Astrocyte of the cerebellum (primary cell): Measurements from ENCODE around the gene DYNLT2B.
A peak's percentile ranks its signal among the peaks of the same experiment; 100 is the strongest.
"Not testable (repeated sequence)": the region's sequence is repeated elsewhere in the genome, so short reads cannot be mapped to it uniquely, and the experiment has no call there.

Source experiments
- DNase-seq: peaks from one replicate; pipeline ENCODE4 v3.0.0-alpha.2; 2011; ENCODE audit warnings: low read depth
- H3K4me3 ChIP-seq: 2 replicates; pipeline ENCODE4 v1.5.1; 2011; ENCODE audit warnings: mild to moderate bottlenecking, low read depth, low read length, moderate library complexity
- CTCF ChIP-seq: IDR thresholded peaks from 2 replicates; pipeline ENCODE4 v1.5.1; 2012; ENCODE audit warnings: low read length, low read depth, moderate library complexity, mild to moderate bottlenecking; ENCODE audit errors: missing control alignments
- in situ Hi-C: cut with HindIII; loops from 2 replicates; pipeline ENCODE4 v1.10.0; 2017; ENCODE audit warnings: low sequenced_read_pairs

The DYNLT2B gene

DNA sequence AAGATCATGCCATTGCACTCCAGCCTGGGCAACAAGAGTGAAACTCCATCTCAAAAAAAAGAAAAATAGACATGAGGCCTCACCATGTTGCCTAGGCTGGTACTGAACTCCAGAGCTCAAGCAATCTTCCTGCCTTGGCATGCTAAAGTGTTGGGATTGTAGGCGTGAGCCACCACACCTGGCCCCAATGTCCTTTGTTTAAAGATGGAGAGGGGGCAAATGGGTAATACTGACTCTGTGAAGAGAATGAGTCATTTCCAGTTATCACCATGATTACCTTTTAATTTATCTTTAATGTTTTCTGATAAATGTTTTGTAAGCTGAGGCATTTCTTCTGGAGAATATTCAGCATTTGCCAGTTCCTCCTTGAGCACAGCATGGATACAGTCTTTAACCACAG lies 2.2 kb downstream of the DYNLT2B start:
- no peak for DNase-seq
- in situ Hi-C loops, result no loop called here
- TF ChIP-seq CTCF, result no peak
- no peak overlapping the region for H3K4me3 ChIP-seq

DNA sequence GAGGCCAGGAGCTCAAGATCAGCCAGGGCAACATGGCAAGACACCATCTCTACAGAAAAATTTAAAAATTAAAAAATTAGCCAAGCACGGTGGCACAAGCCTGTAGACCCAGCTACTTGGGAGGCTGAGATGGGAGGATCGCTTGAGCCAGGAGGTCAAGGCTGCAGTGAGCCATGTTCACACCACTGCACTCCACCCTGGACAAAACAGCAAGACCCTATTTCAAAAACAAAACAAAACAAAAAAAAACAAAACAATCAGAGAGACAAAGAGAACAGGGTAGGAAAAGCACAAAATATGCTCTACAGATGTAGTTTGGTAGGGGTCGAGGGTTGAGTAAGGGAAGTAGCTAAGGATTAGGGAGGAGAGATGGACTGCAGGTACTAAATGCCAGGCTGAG lies 3.4 kb downstream of the DYNLT2B start:
- no peak for TF ChIP-seq CTCF
- in situ Hi-C loops, result no loop called here
- no peak for DNase-seq
- H3K4me3 ChIP-seq, result no peak overlapping the region

DNA sequence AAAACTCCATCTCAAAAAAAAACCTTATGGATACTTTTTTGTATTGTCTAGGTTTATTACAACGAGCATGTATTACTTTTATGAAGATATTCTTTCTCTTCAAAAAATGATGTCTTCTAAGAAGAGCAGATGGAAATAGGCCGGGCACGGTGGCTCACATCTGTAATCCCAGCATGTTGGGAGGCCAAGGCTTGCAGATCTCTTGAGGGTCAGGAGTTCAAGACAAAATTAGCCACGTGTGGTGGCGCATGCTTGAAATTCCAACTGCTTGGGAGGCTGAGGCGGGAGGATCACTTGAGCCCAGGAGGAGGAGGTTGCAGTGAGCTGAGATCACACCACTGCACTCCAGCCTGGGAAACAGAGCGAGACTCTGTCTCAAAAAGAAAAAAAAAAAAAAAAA lies 4.0 kb downstream of the DYNLT2B start:
- H3K4me3 ChIP-seq, in situ Hi-C loops, DNase-seq: not testable (repeated sequence)

GRCh38 chr3:196302960-196303359 lies 15.1 kb downstream of the DYNLT2B start:
- in situ Hi-C loops, DNase-seq, H3K4me3 ChIP-seq: not testable (repeated sequence)

DNA sequence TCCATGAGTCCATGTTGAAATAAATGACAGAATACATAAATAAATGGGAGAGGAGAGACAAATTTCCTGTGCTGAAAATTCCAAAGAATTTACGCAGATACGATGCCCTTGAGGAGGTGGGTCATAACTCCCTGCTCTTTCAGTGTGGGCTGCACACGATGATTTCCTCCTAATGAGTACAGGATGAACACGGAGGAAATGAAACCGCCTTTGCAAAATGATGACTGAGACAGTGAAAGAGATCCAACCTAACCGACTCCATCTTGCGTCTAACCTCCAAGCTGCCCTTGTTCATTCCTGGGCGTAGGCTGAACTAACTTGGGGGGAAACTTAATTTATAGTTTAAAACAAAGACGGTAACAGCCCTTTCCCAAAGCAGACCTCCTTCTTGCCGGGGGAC lies 15.5 kb downstream of the DYNLT2B start:
- H3K4me3 ChIP-seq, in situ Hi-C loops, DNase-seq: not testable (repeated sequence)

DNA sequence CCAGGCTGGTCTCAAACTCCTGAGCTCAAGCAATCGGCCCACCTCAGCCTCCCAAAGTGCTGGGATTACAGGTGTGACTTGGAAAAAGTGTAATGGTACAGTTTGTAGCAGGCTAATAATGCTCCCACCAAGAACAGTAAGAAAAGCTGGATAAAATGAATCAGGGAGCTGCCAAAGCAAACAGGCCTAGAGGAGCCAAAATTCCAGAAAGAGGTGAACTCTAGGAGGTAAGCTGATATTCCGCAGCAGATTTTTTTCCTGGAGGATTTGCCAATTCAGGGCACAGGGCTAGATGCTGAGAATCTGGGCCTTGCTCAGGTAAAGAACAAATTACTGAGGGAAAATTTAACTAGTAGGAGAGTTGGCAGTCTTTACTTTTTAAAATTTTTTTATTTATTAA lies 19.5 kb downstream of the DYNLT2B start:
- in situ Hi-C loops, result no loop called here
- TF ChIP-seq CTCF, result no peak
- no peak for DNase-seq
- H3K4me3 ChIP-seq, result no peak overlapping the region

DNA sequence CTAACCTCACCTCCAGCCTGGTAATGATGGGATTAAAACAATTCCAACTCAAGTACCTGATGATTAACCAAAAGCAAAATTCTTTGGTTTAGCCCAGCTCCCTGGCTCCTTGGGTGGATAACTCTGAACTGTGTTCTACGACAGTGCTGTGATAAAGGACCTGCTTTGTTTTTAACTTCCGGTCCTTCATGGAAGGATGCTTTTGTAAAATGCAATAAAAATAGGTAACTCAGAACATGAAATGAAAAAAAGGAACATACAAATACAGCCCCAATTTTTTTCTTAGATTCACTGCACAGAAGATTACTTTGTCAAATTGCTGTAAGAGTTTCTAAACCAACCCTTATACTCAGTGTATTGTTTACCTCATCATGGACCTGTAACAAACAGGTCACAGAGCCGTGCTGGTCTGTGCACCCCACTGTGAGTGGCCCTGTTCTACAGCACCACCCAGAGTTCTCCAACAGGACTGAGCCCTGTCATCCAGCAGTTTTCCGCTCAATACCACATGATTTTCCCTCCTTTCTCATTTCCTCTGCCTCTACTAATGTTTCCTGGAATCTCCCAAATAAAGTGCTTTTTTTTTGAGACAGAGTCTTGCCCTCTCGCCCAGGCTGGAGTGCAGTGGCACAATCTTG lies 25.6 kb downstream of the DYNLT2B start:
- in situ Hi-C loops, result no loop called here
- no peak for TF ChIP-seq CTCF
- no peak overlapping the region for H3K4me3 ChIP-seq
- DNase-seq, result no peak

DNA sequence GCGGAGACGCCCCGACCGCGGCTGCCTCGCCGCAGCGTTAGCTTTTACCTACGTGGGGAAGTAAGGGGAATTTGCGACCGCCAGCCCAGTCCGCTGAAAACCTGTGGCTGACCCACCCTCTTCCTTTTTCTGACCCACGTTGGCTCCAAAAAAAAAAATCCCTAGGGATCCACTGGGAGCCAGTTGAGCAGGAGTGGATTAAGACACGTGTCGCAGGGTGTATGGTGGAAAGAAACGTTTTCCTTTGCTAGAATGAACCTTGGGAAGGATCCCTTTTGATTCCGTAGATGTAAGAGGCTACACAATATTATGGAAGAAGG lies 29.9 kb downstream of the DYNLT2B start:
- TF ChIP-seq CTCF, result no peak
- H3K4me3 ChIP-seq, result peak overlapping the region; percentile 76
- no peak for DNase-seq
- in situ Hi-C loops, result no loop called here
